ENCODE results near the gene SORBS2.

SORBS2 gene

DNA sequence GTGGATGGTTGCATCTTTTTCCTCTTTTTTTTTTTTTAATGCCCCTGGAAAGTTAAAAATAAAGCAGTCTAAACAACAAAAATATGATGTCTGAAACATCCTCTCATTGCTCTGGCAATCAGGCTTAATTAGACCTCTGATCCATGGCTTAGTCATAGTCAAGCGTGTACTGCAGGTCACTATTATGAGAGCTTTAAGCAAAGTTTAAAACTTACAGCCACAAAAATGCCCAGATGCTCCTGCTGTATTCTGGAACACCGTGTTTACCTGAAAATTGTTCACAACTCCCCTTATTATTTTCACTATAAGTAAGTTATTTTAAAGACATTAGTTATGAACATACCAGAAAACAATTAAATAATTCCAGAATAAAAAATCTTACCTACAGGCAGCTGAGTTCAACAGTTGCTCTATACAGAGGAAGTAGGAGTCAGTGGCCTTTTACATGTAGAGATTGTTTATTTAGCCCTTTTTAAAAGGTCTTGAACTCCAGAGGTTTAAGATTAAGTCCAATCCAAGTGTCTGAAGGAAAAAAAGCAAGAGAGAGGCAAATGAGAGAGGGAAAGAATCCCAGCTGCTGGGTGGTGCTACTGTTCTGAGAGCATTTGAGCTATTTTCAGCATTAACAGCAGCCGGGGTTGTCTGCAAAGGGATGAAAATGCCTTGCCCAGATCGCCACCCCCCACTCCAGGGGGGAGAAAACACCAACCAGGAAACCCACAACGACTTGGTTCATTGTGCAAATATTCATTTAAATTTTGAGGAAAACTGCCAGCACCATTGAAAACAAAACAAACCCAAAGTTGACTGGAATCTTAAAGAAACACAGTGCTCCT is 36.9 kb downstream of the SORBS2 start:
- peak; percentile 12 for DNase-seq (ENCODE audit: low spot score)

DNA sequence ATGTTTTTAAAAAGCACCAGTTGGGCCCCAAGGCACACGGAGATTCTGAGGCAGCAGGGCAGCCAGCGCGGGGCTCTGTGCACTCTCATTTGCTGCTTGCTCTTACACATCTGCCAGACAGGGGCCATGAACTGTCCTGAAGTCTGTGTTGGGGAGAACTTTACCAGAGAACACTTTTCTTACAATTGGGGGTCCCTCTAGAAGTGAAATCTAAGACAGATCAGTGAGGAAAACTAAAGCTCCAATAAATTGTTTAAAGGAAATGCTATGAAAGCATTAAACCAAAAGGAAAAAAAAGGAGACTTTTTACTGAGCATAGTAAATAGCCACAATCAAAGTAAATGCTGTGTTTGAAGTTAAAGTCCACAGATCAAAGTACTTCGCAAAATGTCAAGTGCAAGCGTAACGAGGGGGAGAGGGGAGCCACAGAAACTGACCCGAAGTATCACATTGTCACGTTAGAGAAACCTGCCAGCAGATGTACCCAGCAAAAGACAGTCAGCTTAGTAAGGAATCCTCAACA is 37.8 kb downstream of the SORBS2 start:
- no peak for DNase-seq (ENCODE audit: low spot score)

DNA sequence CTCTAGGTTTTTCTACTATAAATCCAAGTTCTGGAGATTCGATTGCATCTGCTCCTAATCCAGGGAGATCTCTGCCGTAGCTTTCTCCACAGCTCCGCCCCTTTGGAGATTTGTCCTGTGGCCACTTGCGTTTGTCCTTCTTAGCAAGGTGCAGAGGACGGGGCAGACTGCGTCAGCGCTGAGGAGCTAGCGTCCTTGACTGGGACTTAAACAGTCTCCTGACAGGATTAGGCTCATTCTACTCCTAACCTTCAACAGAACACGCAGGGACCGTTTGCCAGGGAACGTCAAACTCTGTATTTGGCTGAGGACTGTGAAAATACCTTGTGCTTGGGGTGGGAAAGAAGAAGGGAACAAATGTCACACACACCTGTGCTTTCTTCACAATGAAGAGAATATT is 38.6 kb downstream of the SORBS2 start:
- peak; percentile 11 for DNase-seq (ENCODE audit: low spot score)

DNA sequence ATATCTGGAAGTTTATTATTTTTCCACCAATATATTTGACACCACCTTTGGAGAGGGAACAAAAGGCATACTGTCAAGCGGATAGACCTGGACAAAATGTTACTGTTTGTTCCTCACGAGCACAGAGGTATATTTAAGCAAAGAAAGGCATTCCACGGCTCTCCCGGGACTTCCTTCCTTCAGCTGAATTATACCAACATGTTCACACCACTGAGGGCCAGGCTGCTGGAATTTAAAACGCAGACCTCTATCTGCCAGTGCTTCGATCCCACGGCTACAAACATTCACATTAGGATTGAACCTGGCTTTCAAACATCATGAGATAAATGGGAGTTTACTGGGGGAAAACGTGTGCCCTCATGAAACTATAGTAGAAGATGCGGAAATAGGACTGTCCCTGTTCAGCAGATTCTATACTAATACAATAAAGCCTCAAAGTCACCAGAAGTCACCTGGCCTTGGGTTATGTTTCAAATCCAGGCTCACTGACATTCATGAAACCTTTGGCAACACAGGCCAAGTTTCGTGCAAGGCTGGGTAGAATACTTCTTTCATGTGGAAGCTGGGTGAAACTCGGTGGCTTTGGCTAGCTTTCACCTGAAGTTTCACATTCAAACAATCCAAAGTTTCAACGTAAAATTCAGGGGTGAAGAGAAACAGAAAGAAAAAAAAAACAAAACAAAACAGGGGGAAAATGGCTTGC is 39.5 kb downstream of the SORBS2 start:
- no peak for DNase-seq (ENCODE audit: low spot score)

DNA sequence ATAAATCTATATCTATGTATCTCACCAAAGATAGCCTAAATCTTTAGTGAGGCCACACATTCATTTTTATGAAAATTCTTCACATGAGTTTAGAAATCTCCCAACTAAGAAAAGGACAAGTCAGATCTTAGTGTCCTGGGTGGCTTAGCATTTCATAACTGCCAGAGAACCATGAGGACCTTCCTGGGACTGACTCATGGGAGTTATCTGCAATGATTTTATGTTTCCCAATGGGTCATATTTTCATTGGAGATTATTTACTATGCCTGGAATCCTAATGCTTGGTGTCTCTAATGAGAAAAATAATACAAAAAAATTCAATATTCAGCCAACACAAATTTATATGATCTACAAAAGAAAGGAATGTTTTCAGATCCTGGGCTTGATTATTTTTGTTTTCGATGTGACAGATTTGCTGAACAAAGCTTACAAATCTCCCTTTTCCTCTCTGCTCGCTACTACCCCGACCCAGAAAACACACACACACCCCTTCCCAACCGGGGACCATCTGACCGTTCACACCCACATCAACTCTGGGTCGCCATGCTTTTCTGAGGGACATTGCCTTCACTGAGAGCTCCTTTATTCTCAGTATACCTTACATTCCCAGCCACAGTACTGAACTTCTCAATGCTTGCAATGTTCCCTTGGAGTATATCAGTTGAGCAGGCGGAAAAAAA is 40.1 kb downstream of the SORBS2 start:
- DNase-seq (ENCODE audit: low spot score), result no peak

DNA sequence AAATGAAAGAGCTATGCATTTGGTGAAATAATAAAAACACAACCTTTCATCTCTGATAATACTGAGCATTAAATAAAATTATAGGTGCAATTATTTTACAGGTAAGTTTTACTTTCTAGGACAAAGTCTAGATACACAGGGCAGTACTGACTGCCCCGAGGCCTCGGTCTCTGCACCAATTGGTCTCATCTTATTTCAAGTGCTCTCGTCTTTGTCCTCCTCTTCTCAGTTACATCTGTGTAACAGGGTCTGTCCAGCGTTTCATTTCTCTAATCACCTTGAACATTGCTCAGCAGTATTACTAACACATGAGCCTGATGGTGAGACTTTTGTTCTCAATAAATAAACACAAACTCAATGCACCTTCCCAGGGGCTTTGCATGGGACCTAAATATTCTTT is 44.5 kb downstream of the SORBS2 start:
- DNase-seq (ENCODE audit: low spot score), result no peak

DNA sequence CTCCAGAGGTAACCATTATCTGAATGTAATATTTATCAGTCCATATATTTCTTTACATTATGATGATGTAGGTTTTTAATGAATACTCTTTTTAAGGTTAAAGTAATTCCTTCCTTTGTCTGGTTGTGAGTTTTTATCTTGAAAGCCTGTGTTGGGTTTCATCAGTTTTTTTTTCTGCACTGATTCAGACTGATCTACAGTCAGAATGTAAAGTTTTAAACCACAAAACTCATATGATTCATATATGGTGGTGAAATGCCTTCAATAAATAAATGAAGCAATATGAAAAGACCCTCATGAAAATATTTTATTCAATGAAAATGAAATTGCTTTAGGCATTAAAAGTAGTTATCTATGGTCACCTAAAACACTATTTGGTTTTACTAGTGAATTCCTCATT is 47.1 kb downstream of the SORBS2 start:
- no peak for DNase-seq (ENCODE audit: low spot score)

DNA sequence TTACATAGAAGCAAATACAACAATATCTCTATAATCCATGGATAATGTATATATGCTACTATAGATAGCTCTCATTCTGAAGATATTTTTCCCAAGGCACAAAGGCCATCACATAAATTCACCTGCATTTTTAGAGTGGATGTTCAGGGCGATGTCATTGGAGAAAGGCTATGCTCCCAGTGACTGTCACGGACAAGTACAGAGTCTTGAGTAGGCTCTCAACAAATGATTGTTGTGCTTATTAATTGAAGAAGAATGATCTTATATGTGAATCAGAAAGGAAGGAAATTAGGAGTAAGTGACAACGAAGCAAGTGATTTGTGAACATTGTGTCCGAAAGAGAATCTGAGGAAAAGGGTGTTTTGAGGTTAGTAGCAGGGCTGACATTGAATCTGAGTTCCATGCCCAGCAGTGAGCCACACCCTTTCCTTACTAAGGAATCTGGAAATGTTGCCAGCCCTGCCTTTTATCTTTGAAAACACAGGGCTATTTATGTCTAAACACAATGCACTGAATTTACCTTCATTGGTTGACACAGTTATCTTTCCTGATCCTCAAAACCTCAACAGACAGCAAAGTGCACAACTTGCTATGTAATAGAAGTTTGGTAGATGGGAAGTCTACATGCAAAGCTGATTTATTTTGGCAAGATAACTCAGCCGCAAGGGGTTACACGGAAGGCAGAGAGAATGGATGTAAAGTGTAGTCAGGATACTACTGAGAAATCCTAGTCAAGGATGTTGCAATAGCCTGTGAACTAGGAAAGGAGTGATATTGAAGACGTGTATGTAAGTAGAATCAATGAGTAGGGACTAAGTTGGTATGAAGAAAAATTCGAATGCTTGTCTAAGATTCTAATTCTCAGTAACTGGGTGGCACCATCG is 50.4 kb downstream of the SORBS2 start:
- DNase-seq (ENCODE audit: low spot score), result no peak

DNA sequence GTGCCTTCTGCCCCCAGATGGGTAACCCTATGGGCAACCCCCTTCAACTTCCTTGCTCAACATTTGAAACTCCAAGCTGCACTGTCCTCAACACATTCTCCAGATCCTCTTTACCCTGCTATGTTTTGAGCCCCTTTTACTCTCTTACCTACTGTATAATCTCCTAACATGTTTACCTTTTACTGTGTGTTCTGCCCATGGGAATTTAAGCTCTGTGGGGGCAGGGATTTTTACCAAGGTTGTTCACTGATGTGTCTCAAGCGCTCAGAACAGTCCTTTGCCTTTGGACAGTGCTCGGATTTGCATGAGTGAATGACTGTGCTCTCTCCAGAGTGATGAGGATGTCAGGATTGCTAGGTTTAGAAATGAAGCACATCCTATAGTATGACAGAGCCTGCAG is 53.2 kb downstream of the SORBS2 start:
- DNase-seq (ENCODE audit: low spot score), result no peak

DNA sequence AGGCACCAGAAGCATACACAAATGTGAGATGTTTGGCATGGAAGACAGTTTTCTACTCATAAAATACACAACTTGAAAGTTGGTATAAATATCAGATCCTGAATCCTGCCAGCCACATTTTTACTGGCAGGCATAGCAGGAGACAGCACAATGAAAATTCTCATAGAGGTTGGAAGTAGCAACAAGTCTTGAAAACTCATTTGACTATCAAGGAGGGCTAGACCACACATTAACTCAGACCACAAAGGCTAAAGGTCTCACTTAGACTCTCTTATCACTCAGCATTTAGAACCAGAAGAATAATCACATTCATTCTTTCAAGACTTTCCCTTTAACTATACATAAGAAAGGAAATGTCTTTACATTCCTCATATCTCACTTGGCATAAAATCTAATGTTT is 56.5 kb downstream of the SORBS2 start:
- DNase-seq (ENCODE audit: low spot score), result no peak

DNA sequence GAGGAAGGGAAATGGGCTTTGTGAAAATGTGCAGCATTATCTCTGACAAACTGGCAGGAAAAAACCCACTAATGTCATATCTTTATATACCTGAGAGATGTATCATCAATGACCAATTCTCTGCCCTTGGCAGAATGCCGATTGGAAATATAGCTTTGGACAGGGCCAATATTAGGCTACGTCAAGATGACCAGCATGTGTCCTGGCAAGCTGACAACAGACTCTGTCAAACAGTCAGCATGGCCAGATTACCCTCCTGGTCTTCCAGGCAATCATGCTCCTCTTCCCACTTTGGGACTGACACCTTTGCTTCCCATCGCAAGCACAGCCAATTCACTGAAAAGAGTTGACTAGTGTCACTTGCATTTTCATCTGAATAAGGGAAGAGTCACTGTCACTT is 57.0 kb downstream of the SORBS2 start:
- DNase-seq (ENCODE audit: low spot score), result no peak

DNA sequence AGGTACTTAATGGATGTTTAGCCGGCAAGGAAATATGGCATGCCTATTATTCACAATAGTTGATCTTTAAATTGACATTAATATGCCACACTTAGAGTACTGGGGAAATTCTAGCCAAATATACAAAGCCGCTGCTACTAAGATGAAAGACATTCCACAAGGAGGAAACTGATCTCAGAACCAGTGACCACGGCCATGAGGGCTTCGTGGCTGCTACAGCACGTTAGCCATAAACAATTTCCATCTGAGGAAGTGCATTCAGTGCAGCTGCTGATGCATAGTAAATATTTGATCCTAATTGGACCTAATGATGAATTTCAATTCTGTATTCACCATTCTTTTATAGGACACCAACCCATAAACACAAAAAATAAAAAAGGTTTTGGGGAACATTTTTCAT is 59.1 kb downstream of the SORBS2 start:
- DNase-seq (ENCODE audit: low spot score), result no peak

DNA sequence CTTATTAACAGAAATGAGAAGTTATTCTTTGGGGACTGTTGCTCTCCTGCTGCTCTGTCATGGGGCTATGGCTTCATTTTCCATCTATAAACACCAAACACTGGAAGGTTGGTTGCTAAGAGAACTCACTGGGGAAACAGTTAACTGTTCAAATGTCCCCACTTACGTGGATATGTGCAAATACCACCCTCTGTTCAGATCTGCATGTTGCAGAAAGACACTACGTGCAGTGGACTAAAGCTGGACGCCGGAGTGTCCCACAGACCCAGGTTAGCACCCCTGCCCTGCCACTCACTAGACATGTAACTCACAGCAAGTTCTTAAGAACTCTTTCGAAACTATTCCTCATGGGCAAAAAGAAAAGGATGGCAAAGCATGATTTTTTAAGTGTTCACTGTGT is 62.1 kb downstream of the SORBS2 start:
- no peak for DNase-seq (ENCODE audit: low spot score)

DNA sequence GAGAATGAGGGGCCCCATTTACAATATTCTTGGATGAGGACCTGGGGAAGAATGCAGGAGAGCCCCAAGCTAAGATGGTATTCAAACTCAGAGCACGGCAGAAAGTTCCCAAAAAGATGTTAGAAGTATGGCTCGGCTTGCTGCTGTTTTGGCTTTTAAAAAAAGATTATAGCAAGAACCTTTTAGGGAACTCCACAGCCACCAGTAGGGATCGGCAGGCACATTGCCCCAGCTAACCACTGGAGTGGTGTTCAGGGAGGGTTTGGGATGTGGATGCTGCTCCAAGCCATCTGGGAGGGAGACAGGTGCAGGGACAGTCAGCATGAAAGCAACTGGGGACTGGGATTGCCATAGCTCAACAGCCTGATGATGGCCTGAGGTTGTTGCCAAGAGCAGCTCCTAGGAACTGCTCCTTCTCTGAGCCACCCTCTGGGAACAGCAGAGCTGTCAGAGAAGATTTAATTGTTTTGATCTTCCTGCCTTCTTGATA is 63.0 kb downstream of the SORBS2 start:
- DNase-seq (ENCODE audit: low spot score), result no peak

DNA sequence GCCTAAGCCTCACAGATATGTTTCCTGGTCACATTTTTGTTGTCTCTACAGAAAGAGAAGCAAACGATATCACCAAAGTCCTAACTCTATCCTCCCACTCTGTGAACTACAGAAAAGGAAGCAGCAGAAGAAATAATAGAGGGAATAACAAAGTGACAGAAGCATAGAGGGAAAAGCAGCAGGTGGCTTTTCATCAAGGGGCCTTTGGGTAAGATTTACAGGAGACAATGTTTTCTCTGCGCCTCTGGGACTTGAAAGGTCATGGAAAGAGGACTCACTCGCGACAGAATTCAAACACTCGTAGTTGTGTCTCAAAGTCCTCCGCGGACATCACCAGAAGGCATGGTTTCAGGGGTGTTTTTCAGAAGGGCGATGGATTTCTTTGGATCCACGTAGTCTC is 66.1 kb downstream of the SORBS2 start:
- no peak for DNase-seq (ENCODE audit: low spot score)

DNA sequence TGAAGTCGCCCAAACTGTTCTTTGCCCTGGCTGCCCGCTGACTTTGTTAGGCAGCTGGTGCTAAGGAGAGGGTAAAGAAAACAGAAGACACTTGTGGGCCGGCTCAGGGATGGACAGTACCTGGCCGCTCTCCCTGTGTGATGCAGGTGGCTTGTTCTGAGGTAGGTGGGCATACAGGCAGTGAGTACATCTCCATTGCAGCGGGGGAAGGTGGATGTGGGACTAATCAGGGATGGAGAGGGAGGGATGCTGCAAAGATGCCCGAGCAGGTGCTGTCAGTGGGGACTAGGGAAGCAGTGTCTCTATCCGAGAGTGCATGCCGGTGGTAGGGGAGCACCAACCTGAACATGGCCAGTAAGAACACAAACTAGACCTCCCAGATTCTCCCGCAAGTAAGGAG is 67.0 kb downstream of the SORBS2 start:
- DNase-seq (ENCODE audit: low spot score), result no peak

DNA sequence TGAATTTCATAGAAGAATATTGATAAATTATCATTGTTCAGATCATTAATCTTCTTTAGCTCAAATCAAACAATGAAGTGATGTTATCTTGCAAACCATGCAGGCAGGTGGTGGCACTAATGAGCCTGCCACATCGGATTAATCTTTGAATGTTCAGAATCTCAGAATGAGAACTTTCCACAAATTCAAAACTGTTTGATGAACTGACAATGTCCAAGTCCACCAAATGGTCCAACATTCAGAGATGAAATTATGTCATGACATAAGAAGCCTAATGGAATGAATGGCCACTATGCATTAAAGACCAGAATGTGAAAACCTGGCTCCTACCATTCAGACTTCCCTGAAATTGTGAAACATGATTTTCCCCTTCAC is 67.5 kb downstream of the SORBS2 start:
- no peak for DNase-seq (ENCODE audit: low spot score)

DNA sequence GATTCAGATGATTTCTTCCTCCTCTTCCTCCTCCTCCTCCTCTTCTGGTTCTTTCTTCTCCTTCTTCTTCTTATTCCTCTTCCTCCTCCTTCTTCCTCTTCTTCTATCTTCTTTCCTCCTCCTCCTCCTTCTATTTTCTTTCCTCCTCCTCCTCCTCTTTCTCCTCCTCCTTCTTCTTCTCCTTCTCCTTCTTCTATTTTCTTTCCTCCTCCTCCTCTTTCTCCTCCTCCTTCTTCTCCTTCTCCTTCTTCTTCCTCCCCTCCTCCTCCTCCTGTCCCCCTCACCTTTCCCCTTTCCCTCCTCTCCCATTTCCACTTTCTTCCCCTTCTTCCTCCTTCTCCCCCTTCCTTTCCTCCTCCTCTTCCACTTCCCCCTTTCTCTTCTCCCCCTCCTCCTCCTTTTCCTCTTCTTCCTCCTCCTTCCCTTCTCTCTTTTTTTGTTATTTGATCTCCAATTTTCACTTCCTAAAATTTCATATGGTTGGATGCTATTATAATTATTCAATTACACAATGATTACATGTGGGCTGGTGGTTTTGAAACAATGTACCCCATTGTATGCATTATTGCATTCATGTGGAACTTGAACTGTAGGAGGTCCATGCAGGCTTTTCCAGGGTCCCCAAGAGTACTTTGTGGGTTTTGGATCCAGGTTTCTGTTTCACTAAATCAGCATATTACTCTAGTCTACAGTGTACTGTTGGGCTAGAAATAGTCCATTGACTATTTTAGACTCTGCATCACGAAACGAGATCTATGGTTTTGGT is 68.1 kb downstream of the SORBS2 start:
- no peak for DNase-seq (ENCODE audit: low spot score)

DNA sequence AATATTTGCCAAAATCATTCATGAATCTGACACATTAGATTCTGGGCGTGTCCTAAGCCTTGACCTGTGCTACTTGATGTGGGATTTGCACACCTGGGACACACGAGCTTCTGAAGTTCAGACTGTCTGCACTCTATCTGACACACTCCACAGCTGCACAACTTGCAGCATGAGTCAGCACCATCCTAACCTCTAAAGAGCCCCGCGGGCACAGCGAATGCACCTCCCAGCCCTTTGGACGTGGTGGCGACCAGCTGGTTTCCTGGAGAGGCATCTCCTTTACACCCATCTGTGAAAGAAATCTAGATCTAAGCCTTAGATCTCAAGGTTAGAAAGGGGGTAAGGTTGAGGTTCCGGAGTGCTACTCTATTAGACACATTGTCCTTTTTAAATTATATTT is 69.2 kb downstream of the SORBS2 start:
- DNase-seq (ENCODE audit: low spot score), result no peak

DNA sequence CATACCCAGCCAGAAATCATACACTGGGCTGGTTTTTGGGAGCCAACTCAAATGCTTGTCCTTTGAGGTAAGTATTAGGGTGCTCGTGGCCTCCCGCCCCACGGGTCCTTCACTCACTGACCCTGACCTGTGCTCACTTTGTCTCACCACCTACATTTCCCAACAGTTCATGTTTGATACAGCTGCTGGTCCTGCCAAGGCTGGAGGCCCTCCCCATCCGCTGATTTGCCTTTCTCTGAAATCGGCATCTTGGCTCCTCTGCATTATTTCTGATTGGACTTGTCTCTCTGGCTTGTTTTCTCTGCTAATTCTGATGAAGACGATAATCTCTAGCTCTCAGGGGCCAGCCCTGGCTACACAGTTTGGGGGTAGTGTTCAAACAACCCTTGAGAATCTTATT is 70.2 kb downstream of the SORBS2 start:
- DNase-seq (ENCODE audit: low spot score), result no peak

DNA sequence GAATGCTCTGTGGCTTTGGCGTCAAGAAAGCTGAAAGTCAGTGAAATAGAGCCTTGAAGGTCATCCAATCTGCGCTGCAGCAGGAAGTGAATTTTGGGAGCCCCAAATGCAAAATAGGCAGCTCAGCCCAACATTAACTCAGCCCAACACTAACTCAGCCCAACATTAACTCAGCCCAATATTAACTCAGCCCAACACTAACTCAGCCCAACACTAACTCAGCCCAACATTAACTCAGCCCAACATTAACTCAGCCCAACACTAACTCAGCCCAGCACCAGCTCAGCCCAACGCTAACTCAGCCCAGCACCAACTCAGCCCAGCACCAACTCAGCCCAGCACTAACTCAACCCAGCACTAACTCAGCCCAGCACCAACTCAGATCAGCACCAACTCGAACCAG is 71.5 kb downstream of the SORBS2 start:
- no peak for DNase-seq (ENCODE audit: low spot score)
